SKM-1 (cell line): ENCODE data around the gene MYCBP2.
"Not testable (repeated sequence)": the region's sequence is repeated elsewhere in the genome, so short reads cannot be mapped to it uniquely, and the experiment has no call there.

Experiments
- DNase-seq: peaks from one replicate; lab custom pipeline; 2025; ENCODE audit not compliant: unreplicated experiment; lab: John Stamatoyannopoulos, UW

MYCBP2 gene

GRCh38 chr13:77337159-77337558, 10.3 kb upstream of the MYCBP2 start:
- no peak for DNase-seq

GRCh38 chr13:77335543-77335942, 8.6 kb upstream of the MYCBP2 start:
- no peak for DNase-seq

GRCh38 chr13:77333594-77333993, 6.7 kb upstream of the MYCBP2 start:
- DNase-seq = peak; percentile 8

- DNase-seq = no peak
Measured at GRCh38 chr13:77331421-77331820, 4.5 kb upstream of the MYCBP2 start.

GRCh38 chr13:77329911-77330584, 3.2 kb upstream of the MYCBP2 start:
- DNase-seq = no peak

GRCh38 chr13:77329133-77329910, 2.4 kb upstream of the MYCBP2 start:
- DNase-seq = peak; percentile 96

- no peak for DNase-seq
Measured at GRCh38 chr13:77328819-77329132, 1.9 kb upstream of the MYCBP2 start.

- DNase-seq = no peak
Measured at GRCh38 chr13:77325371-77325980, 1.4 kb downstream of the MYCBP2 start.

GRCh38 chr13:77323858-77324257, 3.0 kb downstream of the MYCBP2 start:
- DNase-seq = peak; percentile 60

GRCh38 chr13:77319536-77319935, 7.4 kb downstream of the MYCBP2 start:
- no peak for DNase-seq

- no peak for DNase-seq
Measured at GRCh38 chr13:77318741-77319140, 8.2 kb downstream of the MYCBP2 start.

GRCh38 chr13:77316430-77316829, 10.5 kb downstream of the MYCBP2 start:
- DNase-seq = no peak

- DNase-seq = not testable (repeated sequence)
Measured at GRCh38 chr13:77315509-77315908, 11.4 kb downstream of the MYCBP2 start.

GRCh38 chr13:77313923-77314322, 13.0 kb downstream of the MYCBP2 start:
- no peak for DNase-seq

GRCh38 chr13:77312311-77312710, 14.6 kb downstream of the MYCBP2 start:
- DNase-seq = no peak

GRCh38 chr13:77310579-77311279, 16.2 kb downstream of the MYCBP2 start:
- no peak for DNase-seq

- no peak for DNase-seq
Measured at GRCh38 chr13:77310161-77310560, 16.7 kb downstream of the MYCBP2 start.

- DNase-seq = no peak
Measured at GRCh38 chr13:77309254-77309653, 17.6 kb downstream of the MYCBP2 start.

GRCh38 chr13:77306458-77306857, 20.4 kb downstream of the MYCBP2 start:
- DNase-seq = no peak

- DNase-seq = no peak
Measured at GRCh38 chr13:77305266-77305665, 21.6 kb downstream of the MYCBP2 start.

- DNase-seq = no peak
Measured at GRCh38 chr13:77300176-77301037, 26.5 kb downstream of the MYCBP2 start.
